Airway epithelial cell (primary cell): Measurements from ENCODE around the gene PRDX2. TPM values are rescaled to one million over a fixed set of nuclear protein-coding genes. Genes with fewer than 3 reads are reported as not detected.

Source experiments
- total RNA-seq: library from RNA; depleted of rRNA; stranded (reverse); fragments of >200 nt; gene quantifications from 2 replicates; pipeline ENCODE4 v1.2.3, GENCODE V29; 2015

The PRDX2 gene
- 476 and 536 TPM in 2 replicates for total RNA-seq

DNA sequence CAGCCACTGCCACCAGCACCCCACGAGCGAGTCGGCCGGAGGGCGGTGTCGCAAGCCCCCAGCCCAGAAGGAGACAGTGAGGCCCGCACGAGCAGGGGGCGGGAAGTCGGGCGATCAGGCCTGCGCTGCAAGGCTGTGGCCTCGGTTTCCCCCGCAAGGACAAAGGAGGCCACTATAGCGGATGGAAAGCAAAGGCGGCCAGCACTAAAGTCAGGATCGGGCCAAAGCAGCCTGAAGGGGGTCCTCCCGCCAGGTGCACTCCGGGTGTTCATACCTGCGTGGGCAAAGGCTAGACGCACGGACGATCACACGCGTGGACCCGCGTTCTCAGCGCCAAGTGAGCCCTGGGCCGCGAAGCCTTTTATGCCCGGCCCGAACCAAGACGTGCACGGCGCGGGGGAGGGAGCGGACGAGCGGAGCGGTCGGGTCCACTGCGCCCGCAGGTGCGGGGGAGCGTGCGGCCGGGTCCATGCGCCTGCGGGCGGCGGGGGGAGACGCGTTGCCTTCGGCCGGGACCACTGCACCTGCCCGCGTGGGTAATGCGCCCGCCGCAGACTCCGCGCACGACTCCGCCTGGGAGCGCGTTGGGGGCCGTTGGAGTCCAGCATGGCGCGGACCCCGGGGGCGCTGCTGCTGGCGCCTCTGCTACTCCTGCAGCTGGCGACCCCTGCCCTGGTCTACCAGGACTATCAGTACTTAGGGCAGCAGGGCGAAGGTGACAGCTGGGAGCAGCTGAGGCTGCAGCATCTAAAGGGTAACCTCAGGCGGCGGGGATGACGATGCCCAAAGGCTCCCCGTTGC is at the start of gene PRDX2, which contains the start of gene THSD8:
Gene PRDX2, minus strand, starts transcription at position 335 of the 801 bp plus-strand sequence. CDS start 539 bp downstream, outside the sequence.
Gene THSD8, plus strand, starts transcription at position 604 of the 801 bp plus-strand sequence. Its CDS starts 3 bp downstream, at position 607.

DNA sequence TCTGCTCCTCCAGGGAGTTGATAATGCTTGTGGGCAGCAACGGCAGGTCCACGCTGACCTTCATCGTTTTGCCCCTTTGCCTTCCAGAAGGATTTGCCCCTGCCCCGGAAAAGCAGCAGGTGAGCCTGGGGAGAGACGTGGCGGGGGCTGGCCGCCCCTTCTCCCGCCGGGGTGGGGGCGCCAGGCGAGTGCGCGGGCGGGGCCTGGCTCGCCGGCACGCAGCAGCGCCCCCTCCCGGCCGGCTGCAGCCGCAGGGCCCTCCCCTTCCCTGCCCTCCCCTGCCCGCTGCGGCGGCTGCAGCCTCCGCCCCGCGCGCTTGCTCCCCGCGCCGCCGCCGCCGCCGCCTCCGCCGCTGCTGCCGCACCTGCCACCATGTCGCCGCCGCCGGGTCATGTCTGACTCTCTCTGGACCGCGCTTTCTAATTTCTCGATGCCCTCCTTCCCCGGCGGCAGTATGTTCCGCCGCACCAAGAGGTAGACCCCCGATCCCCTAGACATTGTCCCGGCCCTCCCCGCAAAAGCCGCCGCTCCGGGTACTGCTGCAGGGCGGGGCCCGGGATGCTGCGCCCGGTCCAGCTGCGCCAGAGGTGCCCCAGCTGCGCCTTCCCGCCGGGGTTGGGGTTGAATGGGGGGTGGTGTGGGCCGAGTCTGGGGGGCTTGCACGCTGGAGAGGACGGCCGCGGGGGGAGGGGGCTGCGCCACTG is 36.7 kb upstream of the PRDX2 start, which contains the start of gene MAST1:
Gene MAST1, plus strand, starts transcription at position 334 of the 704 bp plus-strand sequence. Its CDS starts 58 bp downstream, at position 392.

DNA sequence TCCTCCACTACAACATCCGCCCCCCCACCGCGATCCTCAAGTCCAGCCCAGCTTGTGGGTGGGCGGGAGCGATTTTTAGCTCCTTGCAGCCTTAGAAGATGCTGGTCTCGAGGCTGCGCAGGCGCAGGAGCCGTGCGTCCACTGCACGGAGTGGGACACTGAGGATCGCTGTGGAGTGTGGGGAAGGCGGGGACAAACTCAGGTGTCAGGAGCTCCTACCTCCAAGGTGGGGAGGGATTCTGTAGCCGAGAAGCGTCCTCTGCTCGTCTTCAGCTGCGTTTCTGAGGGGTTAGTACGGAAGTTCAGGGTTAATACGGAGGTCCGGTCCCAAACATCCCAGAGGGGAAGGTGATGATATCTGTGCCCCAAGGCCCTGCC is 33.0 kb upstream of the PRDX2 start, which contains the start of gene RTBDN:
Gene RTBDN, minus strand, starts transcription at position 14 of the 378 bp plus-strand sequence. CDS start 4,600 bp downstream, outside the sequence.

DNA sequence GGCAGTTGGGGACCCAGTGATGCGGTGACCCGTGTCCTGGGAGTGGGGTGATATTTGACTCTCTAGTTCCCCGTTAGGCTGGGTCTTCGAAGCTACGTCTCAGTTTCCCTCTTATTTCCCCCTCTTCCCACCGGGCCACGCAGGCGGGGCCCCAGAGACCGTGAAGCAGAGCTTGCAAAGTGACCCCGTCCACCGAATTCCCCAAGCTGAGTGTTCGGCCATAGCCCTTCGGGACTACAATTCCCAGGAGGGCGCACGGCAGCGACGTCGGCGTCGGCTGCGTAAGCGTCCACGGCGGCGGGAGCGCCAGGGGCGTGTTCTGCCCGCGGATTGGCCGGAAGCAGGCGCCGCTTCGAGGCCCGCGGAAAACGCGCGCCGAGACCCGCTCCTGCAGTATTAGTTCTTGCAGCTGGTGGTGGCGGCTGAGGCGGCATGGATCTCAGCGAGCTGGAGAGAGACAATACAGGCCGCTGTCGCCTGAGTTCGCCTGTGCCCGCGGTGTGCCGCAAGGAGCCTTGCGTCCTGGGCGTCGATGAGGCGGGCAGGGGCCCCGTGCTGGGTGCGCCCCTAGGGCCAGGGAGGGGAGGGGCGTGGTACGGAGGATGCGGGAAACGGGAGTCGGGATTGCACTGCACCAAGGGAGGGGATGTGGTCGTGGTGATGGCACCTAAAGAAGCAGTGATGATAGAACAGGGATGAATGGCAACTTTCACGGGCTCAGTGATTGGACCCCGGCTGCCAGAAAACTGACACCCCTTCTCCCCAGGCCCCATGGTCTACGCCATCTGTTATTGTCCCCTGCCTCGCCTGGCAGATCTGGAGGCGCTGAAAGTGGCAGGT is 4.9 kb upstream of the PRDX2 start, which contains the start of gene RNASEH2A:
Gene RNASEH2A, plus strand, starts transcription at position 343 of the 840 bp plus-strand sequence. Its CDS starts 90 bp downstream, at position 433.

DNA sequence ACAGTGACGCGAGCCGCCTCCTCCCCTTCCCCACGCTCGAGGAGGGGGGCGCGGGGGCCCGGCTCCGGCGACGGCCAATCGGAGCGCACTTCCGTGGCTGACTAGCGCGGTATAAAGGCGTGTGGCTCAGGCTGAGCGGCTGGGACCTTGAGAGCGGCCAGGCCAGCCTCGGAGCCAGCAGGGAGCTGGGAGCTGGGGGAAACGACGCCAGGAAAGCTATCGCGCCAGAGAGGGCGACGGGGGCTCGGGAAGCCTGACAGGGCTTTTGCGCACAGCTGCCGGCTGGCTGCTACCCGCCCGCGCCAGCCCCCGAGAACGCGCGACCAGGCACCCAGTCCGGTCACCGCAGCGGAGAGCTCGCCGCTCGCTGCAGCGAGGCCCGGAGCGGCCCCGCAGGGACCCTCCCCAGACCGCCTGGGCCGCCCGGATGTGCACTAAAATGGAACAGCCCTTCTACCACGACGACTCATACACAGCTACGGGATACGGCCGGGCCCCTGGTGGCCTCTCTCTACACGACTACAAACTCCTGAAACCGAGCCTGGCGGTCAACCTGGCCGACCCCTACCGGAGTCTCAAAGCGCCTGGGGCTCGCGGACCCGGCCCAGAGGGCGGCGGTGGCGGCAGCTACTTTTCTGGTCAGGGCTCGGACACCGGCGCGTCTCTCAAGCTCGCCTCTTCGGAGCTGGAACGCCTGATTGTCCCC is 10.1 kb downstream of the PRDX2 start, which contains the start of gene JUNB:
Gene JUNB, plus strand, starts transcription at position 142 of the 706 bp plus-strand sequence. Its CDS starts 286 bp downstream, at position 428.

DNA sequence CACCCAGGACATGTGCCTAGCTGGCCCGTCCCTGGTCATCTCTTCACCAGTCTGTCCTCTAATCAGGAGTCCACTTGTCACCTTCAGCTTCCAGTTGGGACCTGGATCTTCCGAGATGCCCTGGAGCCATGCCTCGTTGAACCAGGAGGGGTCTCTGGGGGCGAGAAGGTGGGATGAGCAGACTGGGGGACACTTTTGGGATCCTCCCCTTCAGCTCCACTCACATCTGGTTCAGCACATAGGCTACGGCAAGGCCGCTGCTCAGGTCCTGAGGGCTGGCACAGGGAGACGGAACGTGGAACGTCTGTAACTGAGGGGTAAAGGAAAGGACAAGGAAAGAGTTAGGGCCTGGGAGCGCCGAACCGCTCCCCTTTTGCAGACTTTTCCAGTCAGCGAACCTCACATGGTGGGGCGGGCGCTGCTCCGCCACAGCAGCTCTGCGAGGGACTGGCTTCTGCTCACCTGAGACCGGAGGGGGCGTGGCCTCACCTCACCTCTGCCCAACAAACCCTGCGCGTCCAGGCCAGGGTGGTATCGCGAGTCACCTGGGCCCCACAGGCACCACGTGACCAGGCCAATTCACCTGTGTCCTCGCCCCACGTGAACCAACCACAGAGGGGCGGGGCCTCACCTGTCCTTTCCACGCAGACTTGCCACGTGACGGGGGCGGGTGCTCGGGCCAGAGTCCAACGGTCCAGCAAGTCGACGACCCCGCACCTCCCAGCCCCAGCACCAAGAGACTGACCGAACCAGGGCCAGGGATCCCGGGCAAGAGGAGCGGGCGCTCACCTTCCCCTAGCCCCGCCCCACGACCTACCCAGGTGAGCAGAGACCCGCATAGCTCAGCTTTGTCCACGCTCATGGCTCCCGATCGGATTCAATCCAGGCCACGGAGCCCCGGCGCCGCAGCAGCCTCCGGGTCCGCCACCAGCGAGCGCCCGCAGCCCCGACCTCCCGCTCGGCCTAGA is 26.7 kb downstream of the PRDX2 start, which contains the start of gene HOOK2:
Gene HOOK2, minus strand, starts transcription at position 965 of the 968 bp plus-strand sequence. Its CDS starts 103 bp downstream, at position 862.

DNA sequence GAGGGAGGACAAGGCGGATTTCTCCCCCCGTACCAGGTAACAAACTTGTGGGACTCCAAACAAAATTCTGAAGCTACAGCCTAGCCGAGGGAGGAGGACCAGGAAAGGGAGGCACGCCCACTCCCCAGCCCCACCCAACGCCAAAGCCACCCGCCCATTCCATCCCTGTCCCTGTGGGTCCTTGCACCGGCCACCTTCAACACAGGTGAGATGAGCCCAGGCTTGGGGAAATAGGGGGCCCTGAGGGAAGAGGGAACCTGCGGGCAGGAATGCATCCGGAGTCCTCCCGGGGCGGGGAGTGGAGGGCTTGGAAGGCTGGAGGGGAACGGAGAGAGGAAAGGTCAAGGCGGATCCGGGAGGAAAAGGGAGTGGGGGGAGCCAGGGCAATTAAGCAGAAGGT is 50.0 kb downstream of the PRDX2 start, which contains the start of gene BEST2:
Gene BEST2, plus strand, starts transcription at position 157 of the 400 bp plus-strand sequence. CDS start 802 bp downstream, outside the sequence.

Other genes with a start within 250 kb of the PRDX2 start
- 3.0 and 4.3 TPM in 2 replicates for gene ZNF490, start 191.0 kb downstream of the PRDX2 start, total RNA-seq
- gene ZNF791, start 190.9 kb downstream of the PRDX2 start, total RNA-seq: 9.0 and 9.2 TPM in 2 replicates
- 39.4 and 43.9 TPM in 2 replicates for gene MAN2B1, start 135.1 kb downstream of the PRDX2 start, total RNA-seq
- gene WDR83, start 135.0 kb downstream of the PRDX2 start, total RNA-seq: 6.2 and 10.6 TPM in 2 replicates
- 63.6 and 81.8 TPM in 2 replicates for gene DHPS, start 119.9 kb downstream of the PRDX2 start, total RNA-seq
- not detected in 2 replicates for gene GNG14, start 113.8 kb downstream of the PRDX2 start, total RNA-seq
- 15.8 and 23.4 TPM in 2 replicates for gene FBXW9, start 105.2 kb downstream of the PRDX2 start, total RNA-seq
- gene TNPO2, start 77.9 kb downstream of the PRDX2 start, total RNA-seq: 36.6 and 41.9 TPM in 2 replicates
- 284 and 434 TPM in 2 replicates for gene TRIR, start 67.1 kb downstream of the PRDX2 start, total RNA-seq
- gene GET3, start 64.3 kb downstream of the PRDX2 start, total RNA-seq: 64.1 and 82.2 TPM in 2 replicates
- gene BEST2, start 50.0 kb downstream of the PRDX2 start, total RNA-seq: not detected in 2 replicates
- 25.5 and 32.4 TPM in 2 replicates for gene HOOK2, start 26.2 kb downstream of the PRDX2 start, total RNA-seq
- 514 and 542 TPM in 2 replicates for gene JUNB, start 10.3 kb downstream of the PRDX2 start, total RNA-seq
- gene THSD8, start 269 bp upstream of the PRDX2 start, total RNA-seq: not detected in 2 replicates
- 39.0 and 42.2 TPM in 2 replicates for gene RNASEH2A, start 4.8 kb upstream of the PRDX2 start, total RNA-seq
- gene RTBDN, start 32.8 kb upstream of the PRDX2 start, total RNA-seq: not detected in 2 replicates
- 0.23 and 0.42 TPM in 2 replicates for gene MAST1, start 36.7 kb upstream of the PRDX2 start, total RNA-seq
- gene DNASE2, start 79.6 kb upstream of the PRDX2 start, total RNA-seq: 29.3 and 32.3 TPM in 2 replicates
- gene KLF1, start 85.4 kb upstream of the PRDX2 start, total RNA-seq: not detected in 2 replicates
- gene GCDH, start 89.4 kb upstream of the PRDX2 start, total RNA-seq: 20.6 and 38.9 TPM in 2 replicates
- gene SYCE2, start 117.5 kb upstream of the PRDX2 start, total RNA-seq: 0.14 and 2.2 TPM in 2 replicates
- gene FARSA, start 131.9 kb upstream of the PRDX2 start, total RNA-seq: 96.3 and 108 TPM in 2 replicates
- gene CALR, start 136.8 kb upstream of the PRDX2 start, total RNA-seq: 926 and 958 TPM in 2 replicates
- gene RAD23A, start 144.1 kb upstream of the PRDX2 start, total RNA-seq: 103 and 117 TPM in 2 replicates
- gene GADD45GIP1, start 155.4 kb upstream of the PRDX2 start, total RNA-seq: 88.6 and 107 TPM in 2 replicates
- gene DAND5, start 167.8 kb upstream of the PRDX2 start, total RNA-seq: 0.07 TPM in 1 of 2 replicates, not detected in the other
- 13.4 and 19.7 TPM in 2 replicates for gene NFIX, start 193.7 kb upstream of the PRDX2 start, total RNA-seq